ENCODE data around the gene SLCO2B1.

The SLCO2B1 gene

DNA sequence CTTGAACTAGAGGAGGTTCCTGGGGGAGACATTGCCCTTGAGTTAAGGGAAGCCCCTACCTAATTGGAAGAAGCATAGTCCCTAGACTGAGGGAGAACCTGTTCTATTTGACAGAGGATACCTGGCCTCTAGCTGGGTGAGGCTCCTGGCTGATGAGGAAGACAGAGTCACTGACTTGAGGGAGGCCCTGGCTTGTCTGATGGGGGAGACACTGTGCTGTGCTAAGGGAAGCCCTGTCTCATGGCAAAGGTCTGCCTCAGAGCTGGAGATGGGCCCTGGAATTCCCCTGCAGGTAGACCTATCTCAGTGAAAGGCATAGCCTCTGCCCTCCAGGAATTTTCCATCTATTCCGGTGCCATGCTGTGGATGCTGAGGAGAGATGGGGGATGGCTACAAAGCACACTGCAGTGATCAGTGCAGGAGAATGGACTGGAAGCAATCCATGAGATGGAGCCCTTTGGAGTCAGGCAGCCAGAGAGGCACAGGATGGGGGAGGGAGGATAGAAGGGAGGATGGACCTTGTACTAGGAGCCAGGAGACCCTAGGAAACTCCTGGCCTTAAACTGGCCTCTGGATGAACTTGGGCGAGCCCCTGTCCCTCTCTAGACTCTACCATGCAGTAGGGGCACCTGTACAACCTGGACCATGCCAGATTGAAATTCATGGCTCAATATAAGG is 39.9 kb downstream of the SLCO2B1 start:
- DNase-seq (ENCODE audit: insufficient read length, low spot score) (no peak), FAIRE-seq (no peak)

DNA sequence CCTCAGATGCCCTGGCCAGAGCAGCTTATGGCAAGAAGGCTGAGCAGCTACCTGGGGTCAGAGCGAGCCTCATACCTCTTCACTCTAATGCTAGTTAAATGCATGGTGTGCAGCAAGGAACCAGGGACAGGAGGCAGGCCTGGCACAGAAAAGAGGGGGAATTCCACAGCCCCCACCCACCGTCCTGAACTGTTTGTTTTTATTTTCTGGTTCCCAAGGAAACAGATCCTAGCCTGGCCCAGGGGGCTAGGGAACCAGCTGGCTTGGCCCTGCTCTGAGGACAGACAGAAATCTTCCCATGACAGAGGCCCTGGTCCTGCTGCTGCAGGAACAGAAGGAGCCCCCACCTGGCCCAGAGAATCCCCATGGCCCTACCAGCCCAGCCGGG is 40.4 kb downstream of the SLCO2B1 start:
- FAIRE-seq (no peak), DNase-seq (ENCODE audit: insufficient read length, low spot score) (no peak)

DNA sequence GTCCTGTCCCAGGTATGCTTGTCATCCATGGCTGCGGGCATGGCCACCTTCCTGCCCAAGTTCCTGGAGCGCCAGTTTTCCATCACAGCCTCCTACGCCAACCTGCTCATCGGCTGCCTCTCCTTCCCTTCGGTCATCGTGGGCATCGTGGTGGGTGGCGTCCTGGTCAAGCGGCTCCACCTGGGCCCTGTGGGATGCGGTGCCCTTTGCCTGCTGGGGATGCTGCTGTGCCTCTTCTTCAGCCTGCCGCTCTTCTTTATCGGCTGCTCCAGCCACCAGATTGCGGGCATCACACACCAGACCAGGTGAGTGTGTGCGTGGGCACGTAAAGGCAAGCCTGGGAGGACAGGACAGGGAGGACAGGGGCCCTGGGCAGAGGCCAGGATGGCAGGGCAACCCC is 42.4 kb downstream of the SLCO2B1 start:
- DNase-seq (ENCODE audit: insufficient read length, low spot score) (no peak), FAIRE-seq (no peak)

DNA sequence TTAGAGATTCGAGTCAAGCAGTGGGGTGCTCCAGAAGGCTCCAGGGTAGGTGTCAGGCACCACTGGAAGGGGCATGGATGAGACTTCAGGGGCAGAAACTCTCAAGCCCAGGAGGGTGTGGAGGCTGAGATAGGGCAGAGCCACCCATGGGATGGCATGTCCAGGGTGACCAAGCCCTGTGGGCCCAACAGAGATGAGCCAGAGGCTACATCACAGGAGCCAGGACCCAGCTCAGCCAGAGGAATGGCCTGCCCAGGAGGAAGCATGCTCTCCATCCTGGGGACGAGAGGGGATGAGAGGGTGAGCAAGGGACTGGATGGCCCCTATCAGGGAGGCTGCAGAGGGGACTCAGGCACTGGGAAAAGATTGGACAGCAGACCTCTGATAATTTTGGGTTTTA is 42.8 kb downstream of the SLCO2B1 start:
- FAIRE-seq: no peak
- no peak for DNase-seq (ENCODE audit: insufficient read length, low spot score)

DNA sequence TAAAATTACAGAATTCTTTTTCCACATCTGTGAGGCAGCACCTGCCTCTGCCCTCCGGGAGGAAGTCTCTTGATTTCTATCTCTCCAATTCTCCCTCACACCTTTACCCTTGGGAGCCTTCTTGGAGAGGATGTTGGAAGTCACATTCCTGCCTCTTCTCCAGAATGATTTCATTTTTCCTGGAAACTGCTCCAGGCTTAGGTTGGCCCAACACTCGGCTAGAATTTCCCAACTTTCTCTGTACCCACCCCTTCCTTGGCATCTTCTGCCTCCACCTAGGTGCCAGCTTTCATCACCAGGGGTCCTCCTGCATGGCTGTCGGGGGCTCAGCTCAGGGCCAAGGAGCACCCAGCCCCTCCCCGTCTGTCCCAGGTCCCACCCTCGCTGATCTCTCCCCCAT is 43.2 kb downstream of the SLCO2B1 start:
- FAIRE-seq (no peak), DNase-seq (ENCODE audit: insufficient read length, low spot score) (no peak)

DNA sequence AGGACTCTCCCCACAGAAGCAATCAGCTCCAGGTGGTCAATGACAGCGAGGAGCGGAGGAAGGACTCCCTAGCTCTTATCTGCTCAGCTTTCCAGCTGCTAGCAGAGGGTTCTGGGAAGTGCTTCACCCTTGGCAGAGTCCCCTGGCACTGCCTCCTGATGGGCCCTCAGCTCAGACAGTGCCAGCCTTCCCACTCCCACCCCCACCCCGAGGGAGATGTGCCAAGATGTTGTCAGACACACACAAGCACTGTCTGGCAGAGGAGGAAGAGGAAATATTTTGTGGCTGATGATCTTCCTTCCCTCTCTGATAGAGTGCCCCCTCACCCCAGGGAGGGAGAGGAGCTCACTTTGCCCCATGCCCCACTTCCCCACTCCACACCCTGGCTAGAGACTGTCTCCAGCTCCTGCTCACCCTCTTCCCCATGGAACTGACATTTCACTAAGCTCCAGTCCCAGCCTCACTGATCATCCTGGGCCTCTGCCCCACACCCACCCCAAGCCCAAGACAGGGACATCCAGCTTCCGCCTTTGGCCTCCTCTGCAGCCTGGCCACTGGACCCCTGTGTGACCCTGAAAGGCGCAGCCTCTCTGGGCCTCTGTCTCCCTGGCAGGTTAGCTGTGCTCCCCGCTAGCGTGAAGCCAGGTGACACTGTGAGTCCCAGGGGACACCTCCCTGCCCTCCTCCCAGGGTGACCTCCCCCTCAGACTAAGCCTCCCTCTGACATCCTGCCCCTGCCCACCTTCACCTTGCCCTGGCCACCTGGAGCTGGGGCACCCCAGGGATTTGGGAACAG is 44.5 kb downstream of the SLCO2B1 start:
- DNase-seq (ENCODE audit: insufficient read length, low spot score) (no peak), FAIRE-seq (no peak)

DNA sequence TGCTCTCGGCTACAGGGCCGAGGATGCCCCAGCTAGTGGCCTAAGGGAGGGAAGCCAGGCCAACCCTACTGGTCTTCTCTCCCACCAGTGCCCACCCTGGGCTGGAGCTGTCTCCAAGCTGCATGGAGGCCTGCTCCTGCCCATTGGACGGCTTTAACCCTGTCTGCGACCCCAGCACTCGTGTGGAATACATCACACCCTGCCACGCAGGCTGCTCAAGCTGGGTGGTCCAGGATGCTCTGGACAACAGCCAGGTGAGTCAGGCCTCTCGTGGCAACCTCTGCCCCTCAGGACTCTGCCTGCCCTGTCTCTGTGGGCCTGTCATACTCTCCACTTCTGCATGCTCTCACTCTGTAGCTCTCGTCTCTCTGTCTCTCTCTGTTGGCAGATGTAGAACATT is 45.5 kb downstream of the SLCO2B1 start:
- no peak for DNase-seq (ENCODE audit: insufficient read length, low spot score)
- no peak for FAIRE-seq

DNA sequence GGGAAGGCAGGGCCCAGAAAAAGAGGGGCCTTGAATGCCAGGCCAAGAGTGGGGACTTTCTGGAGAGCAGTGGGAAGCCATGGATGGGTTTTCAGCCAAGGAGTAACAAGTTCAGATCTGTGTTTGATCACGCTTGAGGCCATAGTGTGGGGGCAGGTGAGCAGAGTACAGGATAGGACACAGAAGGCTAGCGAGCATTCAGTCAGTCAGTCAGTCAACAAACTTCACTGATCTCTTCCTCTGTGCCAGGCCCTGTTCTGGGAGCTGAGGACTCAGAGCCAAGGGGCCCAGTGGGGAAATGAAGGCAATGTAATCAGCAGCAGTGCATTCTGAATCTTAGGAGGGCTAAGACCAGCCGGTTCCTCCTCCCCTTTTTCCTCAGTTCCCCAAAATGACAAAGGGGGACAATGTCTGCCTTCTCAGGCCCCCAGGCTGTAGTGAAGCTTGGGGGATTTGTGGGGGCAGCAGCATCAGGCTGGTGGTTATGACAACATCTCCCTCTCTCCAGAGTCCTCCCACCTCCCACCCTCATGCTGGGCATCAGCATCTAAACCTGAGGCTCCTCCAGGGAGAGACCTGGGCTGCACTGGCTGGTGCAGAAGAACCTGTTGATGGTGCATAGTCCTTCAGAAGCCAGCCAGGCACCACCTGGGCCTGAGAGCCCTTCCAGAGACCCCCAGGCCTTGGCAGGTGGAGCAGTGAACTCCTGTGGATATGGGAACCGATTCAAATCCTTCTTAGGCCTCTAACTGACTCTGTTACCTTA is 46.8 kb downstream of the SLCO2B1 start:
- no peak for FAIRE-seq
- no peak for DNase-seq (ENCODE audit: insufficient read length, low spot score)

DNA sequence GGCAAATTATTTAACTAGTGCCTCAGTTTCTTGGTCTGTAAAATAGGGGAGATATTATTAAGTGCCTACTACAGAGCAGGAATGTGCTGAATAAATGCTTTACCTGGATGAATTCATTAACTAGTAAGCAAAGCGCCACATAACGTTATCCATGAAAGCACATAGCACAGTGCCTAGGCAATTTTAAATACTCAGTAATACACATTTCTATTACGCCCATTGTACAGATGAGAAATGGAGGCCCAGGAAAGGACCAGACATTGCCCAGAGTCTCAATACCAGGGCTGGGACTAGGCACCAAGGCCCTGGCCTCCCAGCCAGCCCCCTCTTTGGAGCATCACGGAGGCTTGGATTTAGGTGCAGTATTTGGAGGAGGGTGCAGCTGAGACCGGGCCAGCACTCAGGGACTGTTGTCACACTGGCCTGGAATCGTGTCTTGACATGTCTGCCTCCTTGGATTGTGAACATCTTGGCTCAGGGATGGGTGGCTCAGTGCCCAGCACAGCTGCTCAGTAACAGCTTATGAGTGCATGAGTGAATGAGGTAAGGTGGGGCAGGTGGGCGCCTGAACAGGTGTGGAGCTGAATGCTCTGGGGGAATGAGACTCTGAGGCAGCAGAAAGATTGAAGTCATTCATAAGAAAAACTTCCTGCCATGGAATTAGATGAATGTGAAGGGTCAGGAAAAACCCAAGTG is 47.5 kb downstream of the SLCO2B1 start:
- FAIRE-seq: no peak
- DNase-seq (ENCODE audit: insufficient read length, low spot score): no peak

DNA sequence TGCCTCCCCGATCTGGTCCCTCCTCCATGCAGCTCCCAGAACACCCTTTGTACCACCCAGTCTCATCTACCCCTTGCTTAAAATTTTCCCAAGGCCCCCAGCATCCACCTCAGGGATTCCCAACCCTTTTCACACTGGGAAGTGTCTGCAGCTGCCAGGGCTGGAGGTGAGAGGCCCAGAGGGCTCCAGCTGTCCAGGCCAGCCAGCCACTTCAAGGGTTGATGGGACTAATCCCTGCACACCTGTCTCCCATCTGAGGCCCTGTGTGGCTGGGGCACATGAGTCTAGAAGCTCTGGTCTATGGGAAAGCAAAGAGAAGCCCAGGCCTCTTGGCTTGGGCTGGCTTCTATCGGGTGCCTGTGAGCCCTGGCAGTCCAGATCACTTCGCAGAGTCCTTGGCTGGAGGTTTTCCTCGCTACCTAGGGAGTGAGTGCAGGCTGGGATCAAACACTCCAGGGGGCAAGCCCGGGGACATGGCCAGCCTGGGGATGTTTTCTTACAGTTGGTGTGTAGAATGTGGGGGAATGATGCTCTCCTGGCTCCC is 48.6 kb downstream of the SLCO2B1 start:
- FAIRE-seq: no peak

DNA sequence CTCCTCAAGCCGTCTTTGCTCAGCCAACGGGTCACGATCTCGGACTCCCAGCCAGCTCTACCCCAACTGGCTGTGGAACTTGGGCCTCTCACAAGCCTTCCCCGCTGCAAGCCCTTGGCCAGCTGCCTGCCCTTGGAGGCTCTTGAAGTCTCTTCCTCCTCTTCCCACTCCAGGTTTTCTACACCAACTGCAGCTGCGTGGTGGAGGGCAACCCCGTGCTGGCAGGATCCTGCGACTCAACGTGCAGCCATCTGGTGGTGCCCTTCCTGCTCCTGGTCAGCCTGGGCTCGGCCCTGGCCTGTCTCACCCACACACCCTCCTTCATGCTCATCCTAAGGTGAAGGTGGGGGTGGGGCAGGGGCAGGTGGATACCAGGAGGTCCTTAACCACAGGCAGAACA is 49.1 kb downstream of the SLCO2B1 start:
- no peak for FAIRE-seq
- no peak for DNase-seq (ENCODE audit: insufficient read length, low spot score)

More for the DNA sequence above, 48.6 kb downstream of the SLCO2B1 start:
- DNase-seq (ENCODE audit: insufficient read length, low spot score): no peak

DNA sequence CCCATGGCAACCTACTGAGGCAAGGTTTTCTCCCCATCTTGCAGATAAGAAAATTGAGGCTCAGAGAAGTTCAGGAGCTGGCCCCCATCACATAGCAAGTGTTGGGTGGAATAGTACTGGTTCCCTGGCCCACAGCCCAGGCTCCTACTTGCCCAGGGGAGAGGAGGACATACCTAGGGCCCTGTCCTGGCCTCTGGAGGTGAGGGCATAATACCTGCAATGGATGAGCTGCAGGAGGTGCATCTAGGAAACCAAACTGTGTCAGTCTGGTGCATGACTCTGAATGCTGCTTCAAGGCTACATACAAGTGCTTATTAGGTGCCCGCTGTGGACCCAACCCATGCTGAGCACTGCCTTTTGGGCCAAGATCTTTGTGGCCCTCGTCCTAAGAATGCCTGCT is 49.6 kb downstream of the SLCO2B1 start:
- FAIRE-seq: no peak
- DNase-seq (ENCODE audit: insufficient read length, low spot score): no peak

DNA sequence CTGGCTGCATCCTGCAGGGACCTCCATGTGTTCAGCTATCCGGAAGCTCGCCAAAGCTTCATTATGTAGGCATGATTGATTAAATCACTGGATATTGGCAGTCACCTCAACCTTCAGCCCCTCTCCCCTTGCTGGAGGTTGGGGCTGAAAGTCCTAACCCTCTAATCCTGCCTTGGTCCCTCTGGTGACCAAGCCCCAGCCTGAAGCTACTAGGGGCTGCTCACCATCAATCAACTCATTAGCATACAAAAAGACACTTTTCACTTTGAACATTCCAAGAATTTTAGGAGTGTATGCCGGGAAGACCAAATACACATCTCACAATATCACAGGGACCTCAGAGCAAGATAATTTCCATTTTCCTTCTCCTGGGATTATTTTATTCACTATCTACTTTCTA is 50.9 kb downstream of the SLCO2B1 start:
- FAIRE-seq: no peak

DNA sequence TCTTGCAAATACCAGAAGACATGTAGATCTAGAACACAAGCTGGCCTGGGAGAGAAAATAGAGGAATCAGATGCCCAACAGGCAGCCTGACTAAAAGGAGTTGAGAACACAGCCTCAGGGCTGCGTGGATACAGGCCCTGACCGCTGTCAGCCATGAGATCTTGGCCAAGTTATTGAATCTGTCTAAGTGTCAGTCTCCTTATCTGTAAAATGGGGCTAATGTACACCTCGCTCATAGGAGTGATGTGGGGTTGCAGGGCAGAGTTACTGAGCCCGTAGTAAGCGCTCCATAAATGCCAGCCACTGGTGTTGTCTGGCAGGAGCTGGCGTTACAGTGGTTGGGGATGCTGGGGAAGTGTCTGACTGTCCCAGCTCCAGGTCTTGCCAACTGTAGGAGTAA is 51.3 kb downstream of the SLCO2B1 start:
- no peak for FAIRE-seq
- DNase-seq (ENCODE audit: insufficient read length, low spot score): no peak

More for the DNA sequence above, 50.9 kb downstream of the SLCO2B1 start:
- no peak for DNase-seq (ENCODE audit: insufficient read length, low spot score)

DNA sequence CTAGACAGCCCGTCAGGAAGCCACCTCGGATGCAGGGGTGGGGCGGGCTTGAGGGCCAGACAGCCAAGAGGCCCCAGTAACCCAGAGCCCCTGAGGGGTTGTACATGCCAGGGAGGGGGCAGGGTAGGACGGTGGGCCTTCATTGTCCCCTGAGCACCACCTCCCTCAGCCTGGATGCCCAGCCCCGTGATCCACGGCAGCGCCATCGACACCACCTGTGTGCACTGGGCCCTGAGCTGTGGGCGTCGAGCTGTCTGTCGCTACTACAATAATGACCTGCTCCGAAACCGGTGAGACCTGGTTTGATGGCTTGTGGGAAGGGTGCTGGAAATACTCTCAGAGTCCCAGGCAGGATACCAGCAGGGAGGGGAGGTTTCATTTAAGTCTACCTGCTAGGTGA is 52.2 kb downstream of the SLCO2B1 start:
- FAIRE-seq: no peak
- no peak for DNase-seq (ENCODE audit: insufficient read length, low spot score)

DNA sequence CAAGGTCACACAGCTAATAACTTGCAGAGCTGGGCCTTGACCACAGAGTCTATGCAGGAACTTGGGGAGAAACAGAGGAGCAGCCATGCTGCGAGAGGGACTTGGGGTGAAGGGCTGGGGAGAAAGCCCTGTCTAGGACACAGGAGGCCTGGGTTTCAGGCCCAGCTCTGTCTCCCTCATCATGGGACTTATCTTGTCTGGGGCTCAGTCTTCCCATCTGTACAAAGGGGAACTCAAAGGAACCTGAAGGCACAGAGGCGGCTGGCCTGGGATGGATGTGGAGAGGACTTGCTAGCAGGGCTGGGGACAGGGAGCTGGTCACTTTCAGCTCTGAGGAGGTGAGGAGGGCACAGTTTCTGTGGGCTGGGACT is 52.7 kb downstream of the SLCO2B1 start:
- DNase-seq (ENCODE audit: insufficient read length, low spot score) (no peak), FAIRE-seq (no peak)

DNA sequence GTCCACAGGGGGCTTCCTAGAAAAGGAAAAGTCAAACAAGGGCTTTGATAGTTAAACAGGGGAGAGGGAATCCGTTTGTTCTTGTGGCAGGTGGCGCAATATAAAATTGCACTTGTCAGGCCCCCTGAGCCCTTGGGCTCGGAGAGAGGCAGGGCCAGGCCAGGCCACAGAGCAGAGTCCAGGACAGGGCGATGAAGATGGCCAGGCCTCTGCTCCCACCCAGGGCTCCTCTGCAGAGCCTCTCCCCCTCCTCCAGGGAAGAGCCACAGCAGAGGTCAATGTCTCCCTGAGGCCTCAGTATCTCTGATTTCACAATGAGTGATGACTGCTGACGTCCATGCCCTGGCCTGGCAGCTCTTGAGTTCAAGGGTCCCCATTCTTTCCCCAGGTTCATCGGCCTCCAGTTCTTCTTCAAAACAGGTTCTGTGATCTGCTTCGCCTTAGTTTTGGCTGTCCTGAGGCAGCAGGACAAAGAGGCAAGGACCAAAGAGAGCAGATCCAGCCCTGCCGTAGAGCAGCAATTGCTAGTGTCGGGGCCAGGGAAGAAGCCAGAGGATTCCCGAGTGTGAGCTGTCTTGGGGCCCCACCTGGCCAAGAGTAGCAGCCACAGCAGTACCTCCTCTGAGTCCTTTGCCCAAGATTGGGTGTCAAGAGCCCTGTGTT is 53.2 kb downstream of the SLCO2B1 start:
- FAIRE-seq (no peak), DNase-seq (ENCODE audit: insufficient read length, low spot score) (no peak)

DNA sequence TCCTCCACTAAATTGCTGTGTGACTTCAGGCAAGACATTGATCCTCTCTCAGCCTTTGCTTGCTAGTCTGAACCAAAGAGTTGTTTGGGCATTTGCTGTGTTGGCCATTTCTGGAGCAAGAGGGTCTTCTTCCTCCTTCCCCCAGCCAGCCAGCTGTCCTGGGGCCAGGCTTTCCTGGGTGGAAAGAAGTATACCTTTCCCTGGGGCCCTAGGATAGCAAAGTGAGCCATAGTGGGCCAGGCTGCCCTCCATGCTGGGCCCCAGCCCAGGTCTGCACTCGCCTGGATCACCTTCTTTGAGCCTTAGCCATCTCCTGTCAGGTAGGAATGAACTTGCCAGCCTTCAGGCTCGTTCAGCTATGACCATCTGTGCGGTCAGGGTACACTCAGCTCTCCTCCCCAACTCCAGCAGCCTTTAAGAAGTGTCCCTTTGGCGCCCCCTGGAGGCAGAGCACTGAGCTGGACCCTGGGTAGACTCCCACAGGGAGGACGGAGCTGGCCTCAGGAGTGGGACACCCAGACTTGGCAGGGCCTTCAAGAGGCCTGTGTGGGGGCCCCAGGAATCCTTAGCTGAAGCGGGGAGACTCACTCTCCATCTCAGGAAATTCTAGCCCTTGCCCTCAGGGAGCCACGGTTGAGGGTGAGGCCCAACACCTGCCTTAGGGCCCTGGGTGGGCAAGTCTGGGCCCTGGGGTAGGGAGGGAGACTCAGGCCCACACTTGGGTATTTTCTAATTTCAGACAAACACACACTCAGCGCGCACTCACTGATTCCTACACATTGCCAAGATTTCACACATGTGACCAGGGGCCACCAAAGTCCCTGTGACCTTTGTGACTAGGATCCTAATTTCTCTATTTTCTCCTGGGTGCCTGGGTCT is 54.0 kb downstream of the SLCO2B1 start:
- peak; percentile 94 for FAIRE-seq
- peak; percentile 86 for DNase-seq (ENCODE audit: insufficient read length, low spot score)

DNA sequence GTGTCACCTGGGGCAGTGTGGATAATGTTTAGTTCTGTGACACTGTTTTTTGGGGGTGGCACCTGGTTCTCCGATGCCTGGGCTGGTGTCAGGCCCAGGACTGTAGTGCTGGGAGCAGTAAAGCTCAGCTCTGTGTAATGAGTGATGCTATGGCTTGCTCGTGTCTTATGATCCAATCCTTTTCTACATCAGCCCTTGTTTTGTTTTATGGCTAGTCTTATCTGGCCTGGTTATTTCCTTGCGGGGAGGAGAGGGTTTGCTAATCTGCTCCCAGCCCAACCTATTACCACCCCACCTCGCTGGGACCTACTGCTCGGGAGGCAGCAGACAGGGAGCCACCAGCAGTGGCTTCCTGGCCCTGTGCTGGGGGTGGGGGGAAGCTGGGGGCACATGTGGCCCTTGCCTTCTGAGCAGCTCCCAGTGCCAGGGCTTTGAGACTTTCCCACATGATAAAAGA is 54.7 kb downstream of the SLCO2B1 start:
- no peak for FAIRE-seq
- no peak for DNase-seq (ENCODE audit: insufficient read length, low spot score)

Measured in GM19239 (cell line).